Astrocyte (in vitro differentiated cells and primary cell): ENCODE results near the gene IQGAP3.

Experiments used
- CTCF ChIP-seq: IDR thresholded peaks from 2 replicates; pipeline ENCODE4 v1.5.1; 2011; ENCODE audit warnings: low read depth, mild to moderate bottlenecking, inconsistent platforms, low read length, moderate library complexity; ENCODE audit not compliant: insufficient read depth
- EZH2 ChIP-seq: IDR thresholded peaks from 2 replicates; pipeline ENCODE4 v1.6.1; 2012; ENCODE audit warnings: mild to moderate bottlenecking, low read length, inconsistent platforms; ENCODE audit not compliant: insufficient read depth

GRCh38 chr1:156581661-156582387, 9.5 kb upstream of the IQGAP3 start:
- TF ChIP-seq CTCF (no peak), EZH2 (no peak)
